ENCODE results near the gene PLCB2.

PLCB2 gene

DNA sequence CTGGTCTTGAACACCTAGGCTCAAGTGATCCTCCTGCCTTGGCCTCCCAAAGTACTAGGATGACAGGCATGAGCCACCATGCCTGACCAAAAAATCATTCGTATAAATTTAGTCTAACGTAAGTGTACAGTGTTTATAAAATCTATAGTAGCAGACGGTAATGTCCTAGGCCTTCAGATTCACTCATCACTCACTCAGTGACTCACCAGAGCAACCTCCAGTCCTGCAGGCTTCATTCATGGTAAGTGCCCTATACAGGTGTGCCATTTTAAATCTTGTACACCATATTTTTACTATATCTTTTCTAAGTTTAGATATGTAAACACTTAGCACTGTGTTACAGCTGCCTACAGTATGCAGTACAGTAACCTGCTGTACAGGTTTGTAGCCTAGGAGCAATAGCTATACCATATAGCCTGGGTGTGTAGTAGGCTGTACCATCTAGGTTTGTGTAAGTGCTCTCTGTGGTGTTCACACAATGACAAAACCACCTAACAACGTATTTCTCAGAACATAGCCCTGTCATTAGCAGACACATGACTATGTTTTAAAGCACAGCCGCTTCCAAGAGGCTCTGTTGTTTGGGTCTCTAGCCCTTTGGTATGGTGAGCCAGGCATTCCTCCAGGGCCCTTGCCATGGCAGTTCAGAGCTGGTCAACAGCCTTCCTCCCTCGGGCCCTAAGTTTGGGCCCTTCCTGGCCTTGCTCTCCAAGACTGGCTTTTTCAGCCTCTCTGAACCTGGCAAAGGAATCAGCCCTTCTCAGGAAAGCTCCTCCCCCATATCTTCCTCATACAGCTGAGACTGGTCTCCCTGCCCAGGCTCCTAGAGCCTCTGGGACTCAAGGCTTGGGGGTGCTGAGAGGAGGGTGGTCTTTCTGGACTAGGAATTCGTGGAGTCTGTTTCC is 34.9 kb upstream of the PLCB2 start:
- no peak for DNase-seq (ENCODE audit: low spot score)

DNA sequence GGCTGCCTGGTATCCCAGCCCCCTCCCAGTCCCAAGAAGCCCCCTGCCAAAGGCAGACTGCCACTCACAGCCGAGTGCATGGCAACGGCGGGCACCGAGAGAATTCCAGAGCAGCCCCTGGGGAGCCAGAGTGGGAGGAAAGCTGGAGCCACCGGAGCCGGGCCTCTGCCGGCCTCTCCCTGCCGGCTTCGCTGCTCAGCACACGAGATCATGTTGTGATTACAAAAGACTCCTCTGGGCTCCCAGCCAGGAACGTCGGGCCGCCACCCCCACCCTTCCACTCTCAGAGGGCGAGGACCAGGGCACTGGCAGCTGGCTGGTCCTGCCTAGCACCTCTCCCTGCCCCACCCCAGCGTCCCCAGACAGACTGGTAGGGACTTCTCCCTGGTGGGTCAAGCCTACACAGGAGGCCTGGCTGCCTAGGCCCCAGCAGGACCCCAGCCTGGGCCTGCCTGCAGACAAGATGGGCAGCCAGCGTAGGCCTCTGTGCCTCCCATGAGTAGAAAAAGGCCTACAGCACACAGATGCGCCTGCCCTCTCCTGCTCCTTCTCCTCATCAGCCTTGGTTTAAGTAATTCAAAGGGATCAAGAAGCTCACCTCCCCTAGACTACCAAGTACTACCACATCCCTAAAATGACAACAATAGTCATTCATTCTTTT is 33.1 kb upstream of the PLCB2 start, which contains the start of gene CCDC9B:
TSS of gene CCDC9B (minus strand) at position 200 of the 661 bp plus-strand sequence. CDS start at position 80, 120 bp downstream.
- peak; percentile 78 for DNase-seq (ENCODE audit: low spot score)

DNA sequence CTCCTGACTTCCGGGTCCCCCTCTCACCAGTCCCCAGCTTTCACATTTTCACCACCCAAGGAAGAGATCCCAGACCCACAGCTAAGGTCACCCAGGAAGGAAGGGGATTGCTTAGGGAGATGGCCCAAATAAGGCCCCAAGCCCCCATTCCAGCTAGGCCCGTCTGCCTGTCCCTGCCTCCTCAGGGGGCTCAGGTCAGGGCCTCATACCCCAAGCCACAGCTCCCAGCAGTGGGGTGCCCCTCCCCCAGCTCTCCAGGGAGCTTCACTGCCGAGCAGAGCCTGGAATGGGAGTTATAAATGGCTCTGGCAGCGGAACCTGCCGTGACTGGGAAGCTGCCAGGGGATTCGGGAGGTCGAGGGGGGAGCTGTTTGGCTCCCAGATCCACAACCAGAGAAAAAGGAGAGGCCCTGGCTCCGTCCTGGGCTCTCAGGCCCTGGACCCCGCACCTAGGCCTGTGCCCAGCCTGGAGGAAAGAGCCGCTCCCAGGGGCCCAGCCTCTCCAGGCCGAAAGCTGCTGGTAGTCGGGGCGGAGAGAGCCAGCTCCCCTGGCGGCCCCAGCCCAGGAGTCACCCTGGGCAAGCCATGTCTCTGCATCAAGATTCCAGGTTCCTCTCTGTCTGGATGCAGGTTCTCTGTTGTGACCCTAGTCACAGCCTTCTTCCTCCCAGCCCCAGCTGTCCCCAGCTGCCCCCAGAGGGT is 32.5 kb upstream of the PLCB2 start:
- DNase-seq (ENCODE audit: low spot score) = no peak

DNA sequence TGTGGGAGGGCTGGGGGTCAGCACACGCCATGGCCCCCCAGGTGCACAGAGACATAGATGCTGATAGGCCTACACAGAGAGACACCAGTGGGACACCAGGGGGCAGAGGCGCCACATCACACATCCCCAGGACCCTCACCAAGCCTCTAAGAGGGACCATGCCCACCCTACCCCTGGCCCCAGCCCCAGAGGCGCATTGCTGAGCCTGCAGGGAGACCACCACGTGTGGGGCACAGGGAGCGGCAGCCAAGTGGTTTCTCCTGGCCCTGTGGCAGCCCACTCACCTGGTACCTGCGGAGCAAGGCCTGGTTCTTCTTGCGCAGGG is 31.8 kb upstream of the PLCB2 start:
- no peak for DNase-seq (ENCODE audit: low spot score)

DNA sequence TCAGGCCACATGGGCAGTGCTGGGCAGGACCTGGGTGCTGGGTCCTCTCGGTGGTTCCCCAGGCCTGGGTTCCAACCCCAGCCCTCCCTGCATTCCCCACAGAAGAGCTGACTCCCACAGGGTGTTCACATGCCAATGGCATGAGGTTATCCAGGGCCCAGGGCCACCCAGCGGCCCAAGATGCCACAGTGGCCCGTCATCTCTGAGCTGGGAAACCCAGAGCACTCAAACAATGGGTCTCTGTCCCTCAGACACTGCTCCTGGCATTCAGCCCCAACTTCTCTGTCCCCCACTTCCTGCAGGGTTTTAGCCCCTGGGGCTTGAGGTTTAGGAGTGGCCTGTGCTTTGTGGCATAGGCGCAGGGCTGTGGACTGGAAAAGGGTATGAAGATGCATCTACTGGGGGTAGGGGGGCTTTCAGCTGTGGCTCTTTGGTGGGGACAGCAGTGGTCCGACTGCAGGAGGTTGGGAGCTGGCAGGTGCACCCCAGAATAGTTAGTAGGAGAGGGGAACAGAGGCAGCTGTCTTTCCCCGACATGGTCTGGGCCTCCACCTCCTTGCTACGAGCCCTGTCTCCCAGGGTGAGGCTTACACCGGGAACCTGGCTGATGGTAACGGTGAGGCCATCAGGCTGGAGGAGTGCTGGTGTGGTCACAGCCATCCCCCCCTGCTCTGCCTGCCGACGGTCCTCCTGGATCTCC is 31.3 kb upstream of the PLCB2 start:
- DNase-seq (ENCODE audit: low spot score) = no peak

DNA sequence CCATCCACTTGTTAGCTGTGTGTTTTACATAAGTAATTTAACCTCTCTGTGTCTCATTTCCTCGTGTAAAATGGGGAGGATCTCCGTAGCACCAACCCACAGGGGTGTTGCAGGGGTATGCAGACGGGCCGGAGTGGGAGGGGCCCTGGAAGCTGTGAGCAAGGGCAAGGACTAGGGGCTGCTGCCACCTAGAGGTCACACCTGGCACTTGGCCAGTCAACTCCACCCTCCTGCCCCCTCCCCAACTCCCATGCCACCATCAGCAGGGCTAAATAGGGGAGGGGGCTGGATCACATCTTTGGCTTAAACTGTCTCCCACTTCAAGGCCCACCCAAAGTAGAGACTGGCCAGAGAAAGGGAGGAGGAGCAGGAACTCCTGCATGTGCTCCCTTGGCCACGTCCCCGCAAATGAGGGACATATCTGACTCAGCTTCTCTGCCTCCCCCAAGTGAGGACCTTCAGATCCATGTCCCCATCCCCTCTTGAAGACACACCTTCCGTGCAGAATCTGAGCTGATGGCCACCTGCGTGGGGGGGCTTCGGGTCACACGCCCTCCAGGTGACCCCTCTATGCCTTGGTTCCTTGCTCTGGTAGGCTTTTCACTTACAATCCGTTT is 30.4 kb upstream of the PLCB2 start:
- DNase-seq (ENCODE audit: low spot score) = no peak

DNA sequence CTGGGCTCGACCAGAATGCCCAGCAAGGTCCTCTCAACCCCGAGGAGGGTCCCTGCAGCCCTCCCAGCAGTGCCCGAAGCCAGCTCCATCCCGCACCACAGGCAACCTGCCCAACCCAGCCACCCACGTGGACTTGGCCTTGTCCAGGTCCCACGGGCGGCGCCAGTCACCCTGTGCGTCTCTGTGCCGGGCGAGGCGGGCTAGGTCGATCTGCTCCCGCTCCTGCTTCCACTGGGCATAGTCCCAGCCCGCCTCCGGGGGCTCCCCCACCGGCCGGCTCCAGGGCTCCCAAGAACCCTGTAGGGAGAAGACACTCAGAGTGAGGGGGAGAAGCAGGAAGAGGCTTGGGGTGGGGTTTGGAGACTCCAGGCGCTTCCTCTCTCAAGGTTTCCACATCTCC is 29.9 kb upstream of the PLCB2 start:
- DNase-seq (ENCODE audit: low spot score) = no peak

DNA sequence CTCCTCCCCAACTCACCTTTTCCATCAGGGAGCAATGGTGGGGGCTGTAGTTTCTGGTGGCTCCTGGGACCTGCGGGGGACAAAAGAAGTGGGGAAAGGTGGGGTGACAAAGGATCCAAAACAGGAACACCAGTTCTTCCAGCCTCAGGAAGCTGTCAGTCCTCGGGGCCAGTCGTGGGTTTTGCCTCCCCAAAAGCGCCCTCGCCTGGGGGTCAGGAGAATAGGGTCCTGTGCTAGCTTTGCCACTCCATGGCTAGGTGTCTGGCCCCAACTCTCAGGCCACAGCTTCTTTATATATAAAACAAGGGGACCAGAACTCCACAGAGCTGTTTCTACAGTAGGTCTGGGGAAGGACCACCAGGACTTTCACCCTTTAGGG is 29.0 kb upstream of the PLCB2 start:
- DNase-seq (ENCODE audit: low spot score) = no peak

DNA sequence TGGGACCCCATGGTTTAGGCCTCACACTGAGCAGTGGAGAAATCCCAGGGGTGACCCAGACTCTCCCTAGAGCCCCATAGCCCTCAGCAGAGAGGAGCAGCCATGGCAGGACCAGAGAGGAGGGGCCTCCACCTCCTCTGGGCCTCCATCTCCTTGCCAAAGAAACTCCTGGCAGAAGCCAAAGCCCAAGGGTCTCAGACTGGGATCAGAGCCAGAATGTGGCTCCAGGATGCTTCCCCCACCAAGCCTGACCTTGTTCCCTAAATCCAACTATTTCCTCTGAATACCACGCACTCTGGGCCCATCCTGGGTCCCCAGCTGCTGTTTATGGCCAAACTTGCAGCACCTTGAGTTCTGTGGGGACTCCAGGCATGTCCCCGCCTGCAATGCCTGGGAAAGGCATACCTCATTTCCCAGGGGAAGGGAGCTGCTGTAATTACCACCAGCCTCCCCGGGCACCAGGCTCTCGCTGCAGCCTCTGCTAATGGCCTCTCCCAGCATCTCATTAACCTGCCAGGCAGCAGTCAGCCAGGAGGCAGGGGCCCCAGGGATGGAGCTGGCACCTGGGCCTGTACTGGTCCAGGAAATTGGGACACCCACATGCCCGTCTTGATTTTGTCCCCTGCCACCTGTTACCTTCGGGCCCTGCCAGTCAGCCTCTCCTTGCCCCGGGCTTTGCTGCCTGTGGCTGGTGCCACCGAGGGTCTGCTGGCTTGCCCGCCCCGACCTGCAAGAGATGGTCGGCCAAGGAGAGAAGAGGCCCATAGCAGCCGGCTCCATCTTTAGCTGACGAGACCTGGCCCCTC is 28.4 kb upstream of the PLCB2 start:
- no peak for DNase-seq (ENCODE audit: low spot score)

DNA sequence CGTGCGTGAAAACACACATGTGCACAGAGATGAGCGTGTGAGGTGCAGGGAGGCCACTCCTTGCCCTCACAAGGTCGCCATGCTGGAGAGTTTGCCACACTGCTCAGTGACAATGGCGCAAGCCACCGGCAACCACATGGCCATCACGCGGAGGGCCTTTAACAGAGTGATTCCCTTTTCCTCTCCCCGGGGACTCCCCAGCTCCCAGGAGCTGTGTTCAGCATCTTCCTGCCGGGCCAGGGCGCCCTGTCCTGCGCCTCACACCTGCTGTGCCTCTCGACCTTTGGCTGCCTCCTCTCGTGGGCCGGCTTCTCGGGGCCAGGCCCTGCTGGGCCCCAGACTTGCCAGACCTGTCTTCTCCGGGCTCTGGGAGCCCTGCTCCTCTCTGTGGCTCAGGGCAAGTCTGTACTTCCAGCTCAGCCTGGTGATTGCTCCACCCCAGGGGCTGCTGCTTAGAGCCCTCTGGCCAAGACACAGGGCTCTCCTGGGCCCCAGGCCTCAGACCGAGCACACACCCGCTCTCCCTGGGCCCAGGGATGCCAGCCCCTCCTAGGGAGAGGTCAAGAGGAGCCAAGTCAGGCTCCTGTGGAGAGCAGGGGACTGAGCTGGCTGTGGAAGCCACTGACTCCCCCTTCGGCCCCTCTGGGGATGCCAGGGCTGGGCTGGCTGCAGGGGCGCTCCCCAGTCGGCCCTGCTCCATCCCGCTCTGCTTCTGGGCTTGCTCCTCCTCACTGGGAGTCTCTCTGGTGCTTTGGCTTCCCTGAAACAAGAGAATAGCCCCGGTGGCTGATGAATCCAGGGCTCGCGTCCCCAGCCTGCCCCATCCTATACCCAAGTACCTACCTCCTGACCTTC is 27.4 kb upstream of the PLCB2 start:
- DNase-seq (ENCODE audit: low spot score) = no peak

DNA sequence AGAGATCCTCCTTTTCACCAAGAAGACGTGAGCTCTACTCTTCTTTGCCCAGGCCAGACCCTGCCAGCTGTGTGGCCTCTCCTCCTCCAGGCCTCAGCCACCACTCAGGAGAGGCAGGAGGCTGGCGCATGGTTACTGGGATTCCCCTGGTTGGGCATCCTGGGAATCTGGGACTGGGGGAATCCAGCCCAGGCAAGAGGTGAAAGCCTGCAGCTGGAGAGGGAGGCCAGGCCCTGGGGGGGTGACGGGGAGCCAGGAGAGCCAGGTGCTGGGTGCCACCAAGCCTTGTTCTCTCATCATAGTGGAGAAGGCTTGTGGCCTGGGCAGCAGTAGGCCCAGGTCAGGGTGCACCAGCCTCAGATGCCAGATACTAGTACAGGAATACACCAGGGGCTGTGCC is 26.8 kb upstream of the PLCB2 start:
- DNase-seq (ENCODE audit: low spot score) = no peak

DNA sequence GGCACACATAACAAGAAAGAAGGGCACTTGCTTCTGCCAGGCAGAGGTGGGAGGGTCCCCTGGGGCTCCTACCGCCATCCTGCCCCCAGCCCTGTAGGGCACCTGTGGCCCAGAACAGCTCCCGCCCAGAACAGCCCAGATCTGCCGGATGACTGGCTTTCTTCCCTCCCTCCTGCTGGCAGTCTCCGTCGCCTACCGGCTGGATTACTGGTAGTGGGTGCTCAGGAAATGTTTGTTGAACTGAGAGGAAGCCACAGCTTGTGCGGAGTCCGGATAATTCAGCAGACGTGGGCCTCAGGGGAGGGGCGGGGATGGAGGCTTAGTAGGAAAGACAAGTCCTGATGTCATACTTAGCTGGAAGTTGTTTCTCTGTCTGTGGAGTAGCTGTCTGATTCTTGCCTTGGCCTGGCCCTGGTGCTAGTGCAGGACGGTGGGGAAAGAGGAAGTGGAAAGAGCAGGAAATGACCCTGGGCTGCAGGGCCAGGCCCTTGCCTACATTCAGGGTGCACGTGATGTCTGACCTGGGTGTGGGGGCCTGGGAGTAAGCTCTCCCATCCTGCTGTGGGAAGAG is 26.3 kb upstream of the PLCB2 start:
- no peak for DNase-seq (ENCODE audit: low spot score)

DNA sequence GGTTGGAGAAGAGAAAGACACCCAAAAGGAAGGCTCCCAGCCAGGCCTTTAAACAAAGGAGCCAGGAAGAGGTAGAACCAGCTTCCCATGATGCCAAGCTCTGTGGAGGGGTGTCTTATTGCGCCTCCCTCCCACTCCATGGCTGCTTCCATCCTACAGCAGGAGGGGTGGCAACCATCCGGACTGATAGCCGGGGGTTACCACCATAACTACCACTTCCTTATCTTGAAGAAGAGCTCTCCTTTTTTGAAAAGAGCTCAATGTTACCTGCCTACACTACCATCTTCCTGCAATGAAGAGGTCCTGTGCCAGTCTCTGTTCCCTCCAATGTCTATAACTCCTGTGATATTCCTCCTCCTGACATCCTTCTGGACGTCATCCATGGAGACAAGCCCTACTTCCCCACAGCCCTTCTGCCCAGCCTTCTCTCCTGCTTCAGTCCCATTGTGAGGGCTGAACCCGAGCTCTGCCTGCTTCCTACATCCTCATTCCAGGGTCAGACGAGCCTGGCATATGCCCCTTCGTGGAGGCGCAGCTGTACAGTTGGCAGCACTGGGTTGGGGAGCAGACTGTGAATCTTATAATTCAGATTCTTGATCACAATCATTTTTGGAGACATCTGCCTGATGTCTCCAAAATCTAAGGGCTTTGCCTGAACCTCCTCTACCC is 24.5 kb upstream of the PLCB2 start:
- no peak for DNase-seq (ENCODE audit: low spot score)

DNA sequence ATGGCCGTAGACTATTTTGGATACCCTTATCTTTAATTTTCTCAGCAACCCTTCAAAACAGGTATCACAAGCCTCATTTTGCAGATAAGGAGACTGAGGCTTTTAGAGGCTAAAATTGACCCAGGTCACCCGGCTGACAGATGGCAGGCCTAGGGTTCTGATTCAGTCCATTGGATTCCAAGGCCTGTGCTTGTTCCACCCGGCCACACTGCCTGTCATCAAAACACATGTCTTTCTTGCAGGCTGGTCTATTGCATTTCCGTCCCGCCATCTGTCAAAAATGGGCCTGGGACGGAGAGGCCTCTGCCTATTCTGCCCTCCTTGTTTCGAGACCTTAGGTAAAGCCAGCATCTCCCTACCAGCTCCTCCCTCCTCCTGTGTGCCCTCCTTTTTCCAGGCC is 23.9 kb upstream of the PLCB2 start:
- DNase-seq (ENCODE audit: low spot score) = no peak

DNA sequence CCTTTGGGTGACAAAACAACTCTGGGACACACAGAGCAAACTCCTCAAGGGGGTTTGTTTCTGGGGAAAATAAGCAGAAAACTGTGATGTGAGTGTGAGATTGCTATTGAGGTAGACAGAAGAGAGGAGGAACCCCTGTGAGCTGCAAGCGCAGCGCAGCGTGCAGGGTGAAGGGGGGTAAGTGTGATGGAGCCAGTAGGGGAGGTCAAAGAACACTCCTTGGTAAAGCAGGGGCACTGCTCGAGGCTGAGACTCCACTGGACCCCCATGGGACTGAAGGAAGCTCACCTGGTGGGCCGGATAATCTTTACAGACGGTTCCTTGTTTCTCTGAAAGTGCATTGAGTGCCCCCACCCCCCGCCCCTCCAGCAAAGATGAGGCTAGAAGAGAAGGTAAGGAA is 23.3 kb upstream of the PLCB2 start:
- no peak for DNase-seq (ENCODE audit: low spot score)

DNA sequence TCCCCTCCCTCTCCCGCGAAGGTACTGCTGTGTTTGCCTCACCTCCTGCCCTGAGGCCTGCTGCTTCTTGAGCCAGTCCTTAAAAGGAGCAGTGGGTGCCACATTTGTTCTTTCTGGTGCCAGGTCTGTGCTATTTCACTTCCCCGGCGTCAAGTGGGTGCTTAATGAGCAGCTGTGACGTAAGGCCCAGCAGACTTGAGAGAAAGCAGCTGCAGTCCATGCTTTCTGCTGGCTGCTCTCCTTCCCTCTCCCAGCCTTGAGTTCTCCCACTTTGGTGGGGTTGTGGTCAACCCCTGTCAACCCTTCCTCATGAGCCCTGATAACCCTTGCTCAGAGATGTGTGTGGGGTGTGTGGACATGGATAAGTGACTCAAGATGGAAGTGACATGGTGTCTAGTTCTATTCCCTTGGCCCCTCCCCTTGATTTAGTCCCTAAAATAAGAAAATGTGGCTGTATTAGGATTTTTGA is 22.7 kb upstream of the PLCB2 start:
- no peak for DNase-seq (ENCODE audit: low spot score)

DNA sequence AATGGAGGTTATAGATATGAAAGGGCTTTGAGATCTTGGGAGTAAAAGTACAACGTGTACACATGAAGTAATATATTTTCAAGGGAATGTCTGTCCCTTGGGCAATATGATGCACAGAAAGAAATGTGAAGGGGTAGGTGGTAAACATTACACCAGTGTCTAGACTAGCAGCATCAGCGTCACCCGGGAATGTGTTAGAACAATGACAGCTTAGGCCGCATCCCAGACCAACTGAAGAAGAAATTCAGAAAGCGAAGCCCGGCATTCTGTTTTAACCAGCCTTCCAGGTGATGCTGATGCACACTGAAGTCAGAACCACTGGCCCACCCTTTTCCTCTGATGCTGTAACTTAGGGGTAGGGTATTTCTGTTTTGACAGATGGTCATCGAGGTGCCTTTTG is 22.1 kb upstream of the PLCB2 start:
- no peak for DNase-seq (ENCODE audit: low spot score)

DNA sequence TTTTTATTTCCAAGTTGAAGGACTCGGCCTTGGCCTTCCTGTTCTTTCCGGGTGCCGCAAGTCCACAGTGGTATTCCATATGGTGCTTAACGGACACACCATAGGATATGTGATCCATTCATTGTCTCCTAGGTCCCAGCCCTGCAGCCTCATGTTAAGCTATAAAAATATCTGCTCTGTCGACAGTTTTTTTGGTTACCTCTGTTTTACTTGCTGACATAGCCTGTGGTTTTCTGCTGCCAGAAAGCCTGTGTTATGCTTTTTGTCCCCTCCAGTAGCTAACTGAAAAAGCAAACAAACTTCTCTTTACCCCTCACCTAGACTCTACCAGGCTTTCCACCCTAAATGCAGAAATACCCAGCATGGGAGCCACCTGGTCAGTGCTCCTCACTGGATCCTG is 21.0 kb upstream of the PLCB2 start:
- DNase-seq (ENCODE audit: low spot score) = no peak

DNA sequence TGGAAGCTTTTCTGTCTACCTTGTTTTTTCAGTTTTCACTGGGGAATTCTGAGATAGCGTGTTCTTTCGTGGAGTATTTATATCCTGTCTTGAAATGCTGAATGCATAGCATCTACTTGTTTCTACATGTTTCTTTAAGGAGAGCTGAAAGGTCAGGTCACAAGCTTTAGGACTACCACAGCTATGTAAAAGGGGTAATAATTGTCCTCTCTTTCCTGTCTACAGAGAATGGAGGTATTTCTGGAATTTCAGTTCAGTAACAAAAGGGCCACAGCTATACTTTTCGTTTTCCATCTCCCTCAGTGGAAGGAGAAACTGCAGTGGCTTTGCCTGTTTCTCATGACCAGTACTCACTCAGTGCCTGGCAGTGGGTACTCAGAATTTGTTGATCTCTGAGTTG is 20.4 kb upstream of the PLCB2 start:
- DNase-seq (ENCODE audit: low spot score) = no peak
